Smooth muscle cell (in vitro differentiated cells): ENCODE data around the gene DCAKD. TPM values are rescaled to one million over a fixed set of nuclear protein-coding genes. Genes with fewer than 3 reads are reported as not detected.

Experiments
- DNase-seq: peaks from one replicate; lab custom pipeline; 2025; ENCODE audit not compliant: unreplicated experiment; lab: John Stamatoyannopoulos, UW
- H2AFZ ChIP-seq: fragments of 200-600 bp; sonication (generic); 2 replicates; pipeline ENCODE4 v1.6.0; 2016; ENCODE audit warnings: antibody characterized with exemption, low read depth, mild to moderate bottlenecking
- H3F3A ChIP-seq: fragments of 200-600 bp; sonication (generic); 2 replicates; pipeline ENCODE4 v1.6.0; 2017; ENCODE audit warnings: antibody characterized with exemption, low read depth
- H3K27ac ChIP-seq: fragments of 200-600 bp; sonication (generic); 2 replicates; pipeline ENCODE4 v1.5.1; 2016; ENCODE audit warnings: low read depth, mild to moderate bottlenecking
- H3K27me3 ChIP-seq: fragments of 200-600 bp; sonication (generic); 2 replicates; pipeline ENCODE4 v1.6.1; 2016; ENCODE audit warnings: low read depth, mild to moderate bottlenecking
- H3K36me3 ChIP-seq: fragments of 200-600 bp; sonication (generic); 2 replicates; pipeline ENCODE4 v1.5.1; 2016; ENCODE audit warnings: low read depth
- H3K4me1 ChIP-seq: fragments of 200-600 bp; sonication (generic); 2 replicates; pipeline ENCODE4 v1.5.1; 2016; ENCODE audit warnings: low read depth
- H3K4me2 ChIP-seq: fragments of 200-600 bp; sonication (generic); 2 replicates; pipeline ENCODE4 v1.6.0; 2016; ENCODE audit warnings: mild to moderate bottlenecking
- H3K4me3 ChIP-seq: fragments of 200-600 bp; sonication (generic); 2 replicates; pipeline ENCODE4 v1.5.1; 2016; ENCODE audit warnings: mild to moderate bottlenecking
- H3K79me2 ChIP-seq: fragments of 200-600 bp; sonication (generic); 2 replicates; pipeline ENCODE4 v1.6.0; 2016; ENCODE audit warnings: low read depth, mild to moderate bottlenecking
- H3K9ac ChIP-seq: fragments of 200-600 bp; sonication (generic); 2 replicates; pipeline ENCODE4 v1.6.0; 2016; ENCODE audit warnings: low read depth
- H3K9me3 ChIP-seq: fragments of 200-600 bp; sonication (generic); replicated peaks from 2 replicates; pipeline ENCODE4 v1.5.1; 2016; ENCODE audit warnings: low read depth
- H4K20me1 ChIP-seq: fragments of 200-600 bp; sonication (generic); 2 replicates; pipeline ENCODE4 v1.6.0; 2016; ENCODE audit warnings: low read depth
- WGBS: methylation state at CpG from one replicate; pipeline ENCODE4 v1.1.7; 2016; ENCODE audit warnings: low lambda C conversion rate; 5-methylcytosine and 5-hydroxymethylcytosine counted together
- polyA plus RNA-seq: library from polyadenylated mRNA; unstranded; fragments of >200 nt; fragmentation: Nextera tagmentation; extraction: Ambion mirVana; gene quantifications from 2 replicates; pipeline ENCODE4 v1.2.1, GENCODE V29; 2016
- total RNA-seq: library from RNA; depleted of rRNA; stranded (reverse); fragments of >200 nt; gene quantifications from 2 replicates; pipeline ENCODE4 v1.2.3, GENCODE V29; 2014
- TF ChIP-seq, protein P1 (sequence below): fragments of 200-600 bp; sonication (generic); IDR thresholded peaks from 2 replicates; pipeline ENCODE4 v1.5.1; 2017; ENCODE audit warnings: borderline replicate concordance, mild to moderate bottlenecking, antibody characterized with exemption; ENCODE audit not compliant: insufficient read depth, poor library complexity, severe bottlenecking

DCAKD gene
- total and polyA plus RNA-seq, 2 experiments from 2014 or later = 25.7 to 42.3 TPM

GRCh38 chr17:44995436-44996001, 55.9 kb downstream of the DCAKD start:
- Histone ChIP-seq H3K9ac (no peak overlapping the region), H3K4me1 (no peaks in the 10 kb centered on the region), H3F3A (no peaks in the 10 kb centered on the region), H3K27ac (no peak overlapping the region), H3K79me2 (no peaks in the 10 kb centered on the region), H3K9me3 (peaks cover 4% of the 10 kb centered on the region), H3K4me3 (no peak overlapping the region), H3K36me3 (no peaks in the 10 kb centered on the region), H2AFZ (no peak overlapping the region), H3K4me2 (no peak overlapping the region), H3K27me3 (no peaks in the 10 kb centered on the region), H4K20me1 (no peaks in the 10 kb centered on the region)
- WGBS = 58% methylated on average over 11 of the region's 11 CpGs
- no peak for DNase-seq
- TF ChIP-seq, protein P1, sequence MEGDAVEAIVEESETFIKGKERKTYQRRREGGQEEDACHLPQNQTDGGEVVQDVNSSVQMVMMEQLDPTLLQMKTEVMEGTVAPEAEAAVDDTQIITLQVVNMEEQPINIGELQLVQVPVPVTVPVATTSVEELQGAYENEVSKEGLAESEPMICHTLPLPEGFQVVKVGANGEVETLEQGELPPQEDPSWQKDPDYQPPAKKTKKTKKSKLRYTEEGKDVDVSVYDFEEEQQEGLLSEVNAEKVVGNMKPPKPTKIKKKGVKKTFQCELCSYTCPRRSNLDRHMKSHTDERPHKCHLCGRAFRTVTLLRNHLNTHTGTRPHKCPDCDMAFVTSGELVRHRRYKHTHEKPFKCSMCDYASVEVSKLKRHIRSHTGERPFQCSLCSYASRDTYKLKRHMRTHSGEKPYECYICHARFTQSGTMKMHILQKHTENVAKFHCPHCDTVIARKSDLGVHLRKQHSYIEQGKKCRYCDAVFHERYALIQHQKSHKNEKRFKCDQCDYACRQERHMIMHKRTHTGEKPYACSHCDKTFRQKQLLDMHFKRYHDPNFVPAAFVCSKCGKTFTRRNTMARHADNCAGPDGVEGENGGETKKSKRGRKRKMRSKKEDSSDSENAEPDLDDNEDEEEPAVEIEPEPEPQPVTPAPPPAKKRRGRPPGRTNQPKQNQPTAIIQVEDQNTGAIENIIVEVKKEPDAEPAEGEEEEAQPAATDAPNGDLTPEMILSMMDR = no peak

GRCh38 chr17:44992242-44992939, 59.0 kb downstream of the DCAKD start:
- Histone ChIP-seq H3K36me3 (no peaks in the 10 kb centered on the region), H3K79me2 (no peaks in the 10 kb centered on the region), H3K27ac (no peak overlapping the region), H4K20me1 (no peaks in the 10 kb centered on the region), H3F3A (no peaks in the 10 kb centered on the region), H3K9me3 (no peaks in the 10 kb centered on the region), H3K27me3 (no peaks in the 10 kb centered on the region), H3K9ac (no peak overlapping the region), H2AFZ (no peak overlapping the region), H3K4me2 (no peak overlapping the region), H3K4me1 (peaks cover 3% of the 10 kb centered on the region), H3K4me3 (no peak overlapping the region)
- no peak for DNase-seq
- WGBS = 82% methylated on average over 5 of the region's 5 CpGs
- TF ChIP-seq, protein P1 = no peak

- 80% methylated on average over 10 of the region's 10 CpGs for WGBS
These were observed 60.4 kb downstream of the DCAKD start for GRCh38 chr17:44990994-44991393.

More at GRCh38 chr17:44990994-44991393, 60.4 kb downstream of the DCAKD start:
- Histone ChIP-seq H3K27ac (no peak overlapping the region), H3K4me3 (no peak overlapping the region), H3K4me2 (no peak overlapping the region), H3K9ac (no peak overlapping the region), H3K9me3 (no peaks in the 10 kb centered on the region), H4K20me1 (no peaks in the 10 kb centered on the region), H3K27me3 (no peaks in the 10 kb centered on the region), H2AFZ (no peak overlapping the region), H3K79me2 (no peaks in the 10 kb centered on the region), H3F3A (no peaks in the 10 kb centered on the region), H3K36me3 (no peaks in the 10 kb centered on the region), H3K4me1 (peaks cover 9% of the 10 kb centered on the region)
- TF ChIP-seq, protein P1 = no peak
- DNase-seq = no peak
